Nucleus accumbens (tissue), 56 donors: ENCODE measurements around the gene PLEKHM1.
"Not testable (repeated sequence)": the region's sequence is repeated elsewhere in the genome, so short reads cannot be mapped to it uniquely, and the experiment has no call there.

Experiments
- DNase-seq, 56 donors: peaks; one replicate each; lab custom pipeline; 2025; lab: John Stamatoyannopoulos, UW

The PLEKHM1 gene

GRCh38 chr17:45490615-45491433 lies at the start of gene PLEKHM1:
Gene PLEKHM1, minus strand, starts transcription at chr17:45490721. Its CDS starts 8,237 bp downstream, at chr17:45482484.
- peak; percentile 5 to 88 (median 69) for DNase-seq

- not testable (repeated sequence) for DNase-seq
These were observed 47.6 kb upstream of the PLEKHM1 start for GRCh38 chr17:45538168-45538567.

GRCh38 chr17:45506072-45506471 lies 15.6 kb upstream of the PLEKHM1 start:
- DNase-seq, result not testable (repeated sequence)

GRCh38 chr17:45505183-45505582 lies 14.7 kb upstream of the PLEKHM1 start:
- not testable (repeated sequence) for DNase-seq

GRCh38 chr17:45501092-45501707 lies 10.7 kb upstream of the PLEKHM1 start:
- not testable (repeated sequence) for DNase-seq

GRCh38 chr17:45500478-45500877 lies 10.0 kb upstream of the PLEKHM1 start:
- DNase-seq, result not testable (repeated sequence)

GRCh38 chr17:45499208-45499607 lies 8.7 kb upstream of the PLEKHM1 start:
- not testable (repeated sequence) for DNase-seq

GRCh38 chr17:45498377-45498776 lies 7.9 kb upstream of the PLEKHM1 start:
- DNase-seq, result not testable (repeated sequence)

GRCh38 chr17:45497449-45497848 lies 6.9 kb upstream of the PLEKHM1 start:
- not testable (repeated sequence) for DNase-seq

GRCh38 chr17:45496507-45496906 lies 6.0 kb upstream of the PLEKHM1 start:
- DNase-seq, result not testable (repeated sequence)

GRCh38 chr17:45494556-45494955 lies 4.0 kb upstream of the PLEKHM1 start:
- not testable (repeated sequence) for DNase-seq

- not testable (repeated sequence) for DNase-seq
These were observed 1.6 kb upstream of the PLEKHM1 start for GRCh38 chr17:45492156-45492555.

- peak in 2 of 56 donors; percentile 2 to 21 for DNase-seq
These were observed 323 bp downstream of the PLEKHM1 start for GRCh38 chr17:45490198-45490597.

- peak in 52 of 56 donors; percentile 2 to 81 (median 42) for DNase-seq
These were observed 2.8 kb downstream of the PLEKHM1 start for GRCh38 chr17:45487704-45488103.

GRCh38 chr17:45483591-45484216 lies 6.8 kb downstream of the PLEKHM1 start:
- not testable (repeated sequence) for DNase-seq

- DNase-seq, result not testable (repeated sequence)
These were observed 7.3 kb downstream of the PLEKHM1 start for GRCh38 chr17:45483177-45483576.

GRCh38 chr17:45482317-45482716 lies 8.2 kb downstream of the PLEKHM1 start:
- not testable (repeated sequence) for DNase-seq

- not testable (repeated sequence) for DNase-seq
These were observed 15.1 kb downstream of the PLEKHM1 start for GRCh38 chr17:45475436-45475835.

GRCh38 chr17:45472249-45472648 lies 18.3 kb downstream of the PLEKHM1 start:
- not testable (repeated sequence) for DNase-seq

- not testable (repeated sequence) for DNase-seq
These were observed 21.3 kb downstream of the PLEKHM1 start for GRCh38 chr17:45469204-45469563.
